NCI-H82 (cell line): ENCODE measurements around the gene DIP2B.

ENCODE experiments used
- DNase-seq: peaks from one replicate; lab custom pipeline; 2025; lab: John Stamatoyannopoulos, UW

DIP2B gene

GRCh38 chr12:50550530-50551223 lies 45.9 kb downstream of the DIP2B start:
- DNase-seq = no peak

- no peak for DNase-seq
Measured at GRCh38 chr12:50551866-50552265, 47.1 kb downstream of the DIP2B start.

- no peak for DNase-seq
Measured at GRCh38 chr12:50554651-50555050, 49.9 kb downstream of the DIP2B start.

- no peak for DNase-seq
Measured at GRCh38 chr12:50555471-50555885, 50.7 kb downstream of the DIP2B start.

- no peak for DNase-seq
Measured at GRCh38 chr12:50556273-50556672, 51.5 kb downstream of the DIP2B start.

GRCh38 chr12:50556796-50557195 lies 52.0 kb downstream of the DIP2B start:
- peak; percentile 23 for DNase-seq

GRCh38 chr12:50557421-50557820 lies 52.6 kb downstream of the DIP2B start:
- no peak for DNase-seq

- DNase-seq = no peak
Measured at GRCh38 chr12:50558970-50559369, 54.2 kb downstream of the DIP2B start.

- no peak for DNase-seq
Measured at GRCh38 chr12:50562520-50563433, 58.0 kb downstream of the DIP2B start.

GRCh38 chr12:50563434-50563787 lies 58.6 kb downstream of the DIP2B start:
- no peak for DNase-seq

GRCh38 chr12:50564237-50564947 lies 59.6 kb downstream of the DIP2B start:
- peak; percentile 19 for DNase-seq

GRCh38 chr12:50564948-50565297 lies 60.1 kb downstream of the DIP2B start:
- no peak for DNase-seq

GRCh38 chr12:50566066-50566465 lies 61.3 kb downstream of the DIP2B start:
- no peak for DNase-seq

- no peak for DNase-seq
Measured at GRCh38 chr12:50567926-50568325, 63.1 kb downstream of the DIP2B start.

- no peak for DNase-seq
Measured at GRCh38 chr12:50568338-50569091, 63.7 kb downstream of the DIP2B start.

GRCh38 chr12:50569321-50569720 lies 64.5 kb downstream of the DIP2B start:
- no peak for DNase-seq

GRCh38 chr12:50569876-50570275 lies 65.1 kb downstream of the DIP2B start:
- DNase-seq = no peak

- DNase-seq = no peak
Measured at GRCh38 chr12:50571786-50572185, 67.0 kb downstream of the DIP2B start.

GRCh38 chr12:50572287-50572686 lies 67.5 kb downstream of the DIP2B start:
- no peak for DNase-seq

- DNase-seq = peak; percentile 11
Measured at GRCh38 chr12:50572760-50573159, 68.0 kb downstream of the DIP2B start.

GRCh38 chr12:50573271-50573670 lies 68.5 kb downstream of the DIP2B start:
- DNase-seq = no peak
